NCI-H1694 treated with DMSO at 0.1 percent for 48 hours (cell line): ENCODE results near the gene AKR1C1.
"Not testable (repeated sequence)": the region's sequence is repeated elsewhere in the genome, so short reads cannot be mapped to it uniquely, and the experiment has no call there.

ENCODE experiments used
- DNase-seq: peaks from one replicate; lab custom pipeline; 2025; lab: John Stamatoyannopoulos, UW

The AKR1C1 gene

GRCh38 chr10:4947635-4948596 lies 15.3 kb upstream of the AKR1C1 start:
- DNase-seq = no peak

GRCh38 chr10:4951512-4952162 lies 11.6 kb upstream of the AKR1C1 start:
- not testable (repeated sequence) for DNase-seq

GRCh38 chr10:4953405-4953804 lies 9.8 kb upstream of the AKR1C1 start:
- no peak for DNase-seq

- not testable (repeated sequence) for DNase-seq
Measured at GRCh38 chr10:4956088-4956487, 7.1 kb upstream of the AKR1C1 start.

- not testable (repeated sequence) for DNase-seq
Measured at GRCh38 chr10:4956955-4957645, 6.1 kb upstream of the AKR1C1 start.

- DNase-seq = not testable (repeated sequence)
Measured at GRCh38 chr10:4961558-4961957, 1.7 kb upstream of the AKR1C1 start.

GRCh38 chr10:4962308-4962707 lies 907 bp upstream of the AKR1C1 start:
- not testable (repeated sequence) for DNase-seq

- not testable (repeated sequence) for DNase-seq
Measured at GRCh38 chr10:4963815-4964154, 570 bp downstream of the AKR1C1 start.

- DNase-seq = not testable (repeated sequence)
Measured at GRCh38 chr10:4965763-4966162, 2.5 kb downstream of the AKR1C1 start.

GRCh38 chr10:4967189-4967588 lies 4.0 kb downstream of the AKR1C1 start:
- DNase-seq = not testable (repeated sequence)

- DNase-seq = not testable (repeated sequence)
Measured at GRCh38 chr10:4969289-4969688, 6.1 kb downstream of the AKR1C1 start.

- DNase-seq = not testable (repeated sequence)
Measured at GRCh38 chr10:4970362-4970761, 7.1 kb downstream of the AKR1C1 start.

- DNase-seq = not testable (repeated sequence)
Measured at GRCh38 chr10:4972369-4973142, 9.3 kb downstream of the AKR1C1 start.

GRCh38 chr10:4973294-4973693 lies 10.1 kb downstream of the AKR1C1 start:
- not testable (repeated sequence) for DNase-seq

- not testable (repeated sequence) for DNase-seq
Measured at GRCh38 chr10:4974400-4974799, 11.2 kb downstream of the AKR1C1 start.

- no peak for DNase-seq
Measured at GRCh38 chr10:4977025-4977424, 13.8 kb downstream of the AKR1C1 start.

- no peak for DNase-seq
Measured at GRCh38 chr10:4978870-4979269, 15.7 kb downstream of the AKR1C1 start.

- DNase-seq = no peak
Measured at GRCh38 chr10:4980793-4981192, 17.6 kb downstream of the AKR1C1 start.

GRCh38 chr10:4981722-4982471 lies 18.7 kb downstream of the AKR1C1 start:
- DNase-seq = no peak

- DNase-seq = no peak
Measured at GRCh38 chr10:4982764-4983226, 19.6 kb downstream of the AKR1C1 start.
